AG04450 (cell line): ENCODE measurements around the gene CD3D. TPM values are rescaled to one million over a fixed set of nuclear protein-coding genes. Genes with fewer than 3 reads are reported as not detected.
A peak's percentile ranks its signal among the peaks of the same experiment; 100 is the strongest.

Source experiments
- CTCF ChIA-PET: fragments of 300-600, 350-600 bp; formaldehyde crosslinking; extraction: SDS; loops from one replicate; lab custom pipeline; 2022; ENCODE audit warnings: antibody characterized with exemption, inconsistent platforms; lab: Charles Lee
- POLR2A ChIA-PET: fragments of 350-600 bp; formaldehyde crosslinking; extraction: SDS; loops from one replicate; lab custom pipeline; 2021; ENCODE audit warnings: antibody characterized with exemption, inconsistent platforms; lab: Yijun Ruan, JAX
- DNase-seq: peaks from one replicate; pipeline ENCODE4 v3.0.0-alpha.2; 2011; ENCODE audit warnings: low read depth, low spot score
- H3K27ac ChIP-seq: one replicate; pipeline ENCODE4 v1.5.1; 2012; ENCODE audit warnings: low read depth, low read length, control low read depth
- H3K27me3 ChIP-seq: one replicate; pipeline ENCODE4 v1.6.0; 2012; ENCODE audit warnings: low read length; ENCODE audit not compliant: control insufficient read depth, insufficient read depth
- H3K4me3 ChIP-seq: 2 replicates; pipeline ENCODE4 v1.5.1; 2011; ENCODE audit warnings: mild to moderate bottlenecking, low read depth, low read length, control low read depth
- H3K9me3 ChIP-seq: 2 replicates; pipeline ENCODE4 v1.5.1; 2012; ENCODE audit warnings: low read length; ENCODE audit not compliant: control insufficient read depth, insufficient read depth
- polyA plus RNA-seq: library from polyadenylated mRNA; depleted of rRNA; stranded (reverse); fragments of >200 nt; gene quantifications from 2 replicates; pipeline ENCODE4 v1.2.3, GENCODE V29; 2011
- TF ChIP-seq, protein P1 (sequence below): IDR thresholded peaks from 2 replicates; pipeline ENCODE4 v1.5.1; 2011; ENCODE audit warnings: low read depth, low read length, control low read depth, inconsistent platforms

Gene CD3D
- polyA plus RNA-seq, 1 experiment, result not detected

DNA sequence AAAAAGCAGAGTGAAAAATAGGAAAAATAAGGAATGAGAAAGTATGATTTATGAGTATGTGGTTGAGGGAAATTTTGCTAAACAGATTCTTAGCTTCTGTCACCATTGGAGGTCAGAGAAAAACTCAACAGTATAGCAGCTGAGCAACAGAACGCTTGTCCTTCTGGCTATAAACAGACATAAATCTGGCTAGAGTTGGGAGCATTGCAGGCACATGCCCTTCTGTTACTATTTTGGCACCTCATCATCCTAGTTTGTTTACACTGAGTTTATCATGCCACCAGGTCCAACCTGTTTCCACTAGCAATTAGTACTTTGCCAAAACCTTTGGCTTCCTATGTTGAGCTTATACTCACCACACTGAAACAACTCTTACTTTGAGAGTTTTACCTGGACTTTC is 23.8 kb upstream of the CD3D start:
- no peaks in the 10 kb centered on the region for H3K9me3 ChIP-seq
- no peaks in the 10 kb centered on the region for H3K27me3 ChIP-seq
- ChIA-PET POLR2A (no interaction called here), CTCF (no interaction called here)
- no peak overlapping the region for H3K4me3 ChIP-seq
- TF ChIP-seq, protein P1, sequence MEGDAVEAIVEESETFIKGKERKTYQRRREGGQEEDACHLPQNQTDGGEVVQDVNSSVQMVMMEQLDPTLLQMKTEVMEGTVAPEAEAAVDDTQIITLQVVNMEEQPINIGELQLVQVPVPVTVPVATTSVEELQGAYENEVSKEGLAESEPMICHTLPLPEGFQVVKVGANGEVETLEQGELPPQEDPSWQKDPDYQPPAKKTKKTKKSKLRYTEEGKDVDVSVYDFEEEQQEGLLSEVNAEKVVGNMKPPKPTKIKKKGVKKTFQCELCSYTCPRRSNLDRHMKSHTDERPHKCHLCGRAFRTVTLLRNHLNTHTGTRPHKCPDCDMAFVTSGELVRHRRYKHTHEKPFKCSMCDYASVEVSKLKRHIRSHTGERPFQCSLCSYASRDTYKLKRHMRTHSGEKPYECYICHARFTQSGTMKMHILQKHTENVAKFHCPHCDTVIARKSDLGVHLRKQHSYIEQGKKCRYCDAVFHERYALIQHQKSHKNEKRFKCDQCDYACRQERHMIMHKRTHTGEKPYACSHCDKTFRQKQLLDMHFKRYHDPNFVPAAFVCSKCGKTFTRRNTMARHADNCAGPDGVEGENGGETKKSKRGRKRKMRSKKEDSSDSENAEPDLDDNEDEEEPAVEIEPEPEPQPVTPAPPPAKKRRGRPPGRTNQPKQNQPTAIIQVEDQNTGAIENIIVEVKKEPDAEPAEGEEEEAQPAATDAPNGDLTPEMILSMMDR, result no peak
- no peak for DNase-seq
- H3K27ac ChIP-seq, result no peak overlapping the region

- Histone ChIP-seq H3K4me3 (no peak overlapping the region), H3K27me3 (no peaks in the 10 kb centered on the region), H3K9me3 (no peaks in the 10 kb centered on the region), H3K27ac (no peak overlapping the region)
- TF ChIP-seq, protein P1, result no peak
- no peak for DNase-seq
- POLR2A ChIA-PET, result no interaction called here
- CTCF ChIA-PET, result interaction anchor here (0.8 to 0.9 kb wide), 2 partner anchors 12 to 167 kb away, joined by 3 to 4 read pairs; no protein-coding TSS in a partner anchor
Measured at GRCh38 chr11:118364956-118365615, 22.6 kb upstream of the CD3D start.

DNA sequence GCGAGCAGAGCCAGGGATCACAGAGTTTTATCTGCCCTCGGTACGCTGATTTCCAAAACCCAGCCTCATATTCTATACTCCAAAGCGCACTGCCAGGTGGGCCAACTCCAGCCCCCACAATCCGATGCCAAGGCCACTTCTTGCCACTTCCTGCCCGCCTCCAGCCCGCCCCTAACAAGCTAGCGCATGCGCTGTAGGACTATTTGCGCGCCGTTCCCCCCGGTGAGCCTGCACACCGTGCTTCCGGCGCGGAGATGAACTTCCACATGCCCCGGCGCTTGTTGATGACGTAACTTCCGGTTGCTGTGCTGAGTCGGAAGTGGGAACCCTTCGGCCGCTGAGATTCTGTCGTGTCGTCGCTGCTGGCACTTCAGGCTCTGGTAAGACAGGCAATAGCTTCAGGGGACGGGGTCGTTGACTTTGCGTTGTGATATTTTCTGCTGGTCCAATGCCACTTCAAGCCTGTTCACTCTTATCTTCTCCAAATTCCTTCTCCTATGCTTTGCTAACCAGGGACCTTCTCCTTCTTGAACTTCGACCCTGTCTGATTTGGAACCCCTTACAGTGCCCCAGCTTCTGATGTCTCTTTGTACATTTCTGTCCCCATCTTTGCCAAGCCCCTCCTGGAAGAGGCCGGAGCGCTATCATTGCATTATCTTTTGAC is 16.9 kb upstream of the CD3D start, which contains the start of gene UBE4A:
Gene UBE4A, plus strand, starts transcription at position 306 of the 664 bp plus-strand sequence. CDS start 5,481 bp downstream, outside the sequence.
- peak within 1 kb of the TSS; percentile 63 for H3K27ac ChIP-seq
- POLR2A ChIA-PET, result interaction anchor here (0.6 kb wide), 1 partner anchor 847 kb away, joined by 3 read pairs; no protein-coding TSS in a partner anchor
- TF ChIP-seq, protein P1, result no peak
- H3K27me3 ChIP-seq, result no peaks in the 10 kb centered on the region
- H3K9me3 ChIP-seq, result peaks cover 3% of the 10 kb centered on the region; the same call in 1 of the 2 replicates
- CTCF ChIA-PET, result interaction anchor here (0.6 to 2.4 kb wide), 2 partner anchors 161 to 1524 kb away, joined by 3 to 9 read pairs; no protein-coding TSS in a partner anchor
- peak within 1 kb of the TSS; percentile 98 for H3K4me3 ChIP-seq
- peak; percentile 78 for DNase-seq

- POLR2A ChIA-PET, result no interaction called here
- DNase-seq, result no peak
- H3K4me3 ChIP-seq, result no peak overlapping the region
- TF ChIP-seq, protein P1, result no peak
- H3K27ac ChIP-seq, result no peak overlapping the region
- no peaks in the 10 kb centered on the region for H3K27me3 ChIP-seq
- CTCF ChIA-PET, result no interaction called here
- H3K9me3 ChIP-seq, result peaks cover 3% of the 10 kb centered on the region; the same call in 1 of the 2 replicates
Measured at GRCh38 chr11:118358071-118358470, 15.6 kb upstream of the CD3D start.
